HG02885 (cell line): ENCODE results near the gene SIL1.
"Not testable (repeated sequence)": the region's sequence is repeated elsewhere in the genome, so short reads cannot be mapped to it uniquely, and the experiment has no call there.

Experiments
- ATAC-seq: cut with Tn5 transposase; IDR thresholded peaks from one replicate; pipeline ENCODE4 v1.9.1; 2021; ENCODE audit warnings: mild to moderate bottlenecking; ENCODE audit not compliant: unreplicated experiment, poor library complexity

The SIL1 gene

DNA sequence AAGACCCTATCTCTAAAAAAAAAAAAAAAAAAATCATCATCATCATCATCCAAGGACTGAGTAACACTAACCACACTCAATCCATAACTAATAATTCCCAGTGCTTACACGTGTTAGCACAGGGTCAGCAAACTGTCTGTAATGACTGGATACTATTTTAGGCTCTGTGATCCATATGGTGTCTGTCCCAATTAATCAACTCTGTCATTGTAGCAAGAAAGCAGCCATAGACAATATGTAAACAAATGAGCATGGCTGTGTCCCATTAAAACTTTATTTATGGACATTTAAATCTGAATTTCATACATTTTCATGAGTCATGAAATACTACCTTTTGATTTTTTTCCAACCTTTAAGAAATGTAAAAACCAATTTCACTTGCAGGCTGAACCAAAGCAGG lies 148.4 kb downstream of the SIL1 start:
- no peak for ATAC-seq

- ATAC-seq = no peak
Measured at GRCh38 chr5:139046551-139046950, 151.6 kb downstream of the SIL1 start.

DNA sequence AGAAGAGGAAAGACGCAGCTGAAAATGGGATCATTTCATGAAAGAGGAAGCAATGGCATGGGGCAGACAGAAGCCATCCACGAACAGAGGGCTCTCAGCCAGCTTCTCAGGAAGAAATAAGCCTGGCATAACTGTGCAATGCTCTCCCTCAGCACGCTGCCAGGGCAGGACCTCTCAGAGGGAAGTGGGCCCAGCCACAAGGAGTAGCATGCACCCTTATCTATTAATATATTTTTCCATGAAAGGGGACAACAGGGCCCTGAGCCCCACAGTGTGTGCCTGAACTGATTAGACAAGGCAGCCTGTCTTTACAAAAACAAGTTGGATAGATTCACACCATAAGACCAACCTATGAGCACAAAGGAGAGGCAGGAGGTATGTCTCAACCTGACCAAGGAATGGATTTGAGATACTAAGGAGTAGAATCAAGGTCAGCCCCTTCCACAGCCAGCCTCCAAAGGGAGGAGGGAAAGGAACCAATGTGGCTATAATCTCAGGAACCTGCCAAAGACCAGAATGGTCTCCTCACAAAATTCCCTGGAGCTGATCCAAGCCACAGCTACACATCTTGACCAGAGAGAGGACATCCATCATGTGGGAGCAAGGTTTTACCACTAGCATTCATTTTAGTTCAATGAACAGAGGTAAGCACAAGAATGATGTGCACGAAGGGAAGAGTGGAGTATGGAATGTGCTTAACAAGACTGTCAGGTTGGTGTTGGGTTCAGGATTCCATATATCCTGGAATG lies 154.8 kb downstream of the SIL1 start:
- ATAC-seq = no peak

GRCh38 chr5:139040081-139040480 lies 158.1 kb downstream of the SIL1 start:
- ATAC-seq = no peak

DNA sequence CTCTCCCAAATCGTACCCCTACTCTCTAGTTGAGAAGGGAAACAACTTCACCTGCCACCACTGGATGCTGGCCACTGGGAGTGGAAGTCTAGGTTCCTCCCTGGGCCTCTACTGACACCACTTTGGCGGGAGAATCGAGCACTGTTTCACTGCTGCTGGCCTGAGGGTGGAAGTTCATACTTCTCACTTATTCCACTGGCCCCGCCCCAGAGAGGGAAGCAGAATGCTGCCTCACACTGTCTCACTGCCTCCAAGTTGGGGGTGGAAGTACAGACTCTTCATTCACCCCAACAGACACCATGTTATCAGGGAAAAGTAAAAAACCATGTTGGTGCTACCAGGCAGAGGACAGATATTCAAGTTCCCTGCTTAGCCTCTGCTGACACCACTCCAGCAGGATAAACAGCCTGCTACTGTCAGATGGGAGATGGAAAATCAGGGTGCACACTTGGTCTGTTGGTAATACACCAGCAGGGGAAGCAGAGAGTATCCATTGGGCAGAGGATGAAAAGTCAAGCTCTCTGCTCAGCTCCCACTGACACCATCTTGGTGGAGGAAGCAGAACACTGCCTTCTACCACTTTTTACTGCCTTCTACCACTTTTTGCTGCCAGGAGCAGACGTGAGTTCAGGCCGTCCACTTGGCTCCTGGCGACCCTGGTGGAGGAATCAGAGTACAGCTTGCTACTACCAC lies 159.4 kb downstream of the SIL1 start:
- ATAC-seq = no peak

DNA sequence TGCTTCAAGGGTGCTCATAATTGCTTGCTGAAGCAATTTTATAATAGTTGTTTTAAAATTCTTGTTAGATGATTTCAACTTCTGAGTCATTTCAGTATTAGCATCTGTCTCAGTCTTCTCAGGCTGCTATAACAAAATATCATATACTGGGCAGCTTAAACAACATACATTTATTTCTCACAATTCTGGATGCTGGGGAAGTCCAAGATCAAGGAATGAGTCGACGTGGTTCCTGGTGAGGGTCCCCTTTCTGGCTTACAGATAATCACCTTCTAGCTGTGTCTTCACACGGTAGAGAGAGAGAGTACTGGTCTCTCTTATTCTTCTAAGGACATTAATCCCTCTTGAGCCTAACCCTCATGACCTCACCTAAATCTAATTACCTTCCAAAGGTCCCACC lies 160.4 kb downstream of the SIL1 start:
- ATAC-seq = no peak

DNA sequence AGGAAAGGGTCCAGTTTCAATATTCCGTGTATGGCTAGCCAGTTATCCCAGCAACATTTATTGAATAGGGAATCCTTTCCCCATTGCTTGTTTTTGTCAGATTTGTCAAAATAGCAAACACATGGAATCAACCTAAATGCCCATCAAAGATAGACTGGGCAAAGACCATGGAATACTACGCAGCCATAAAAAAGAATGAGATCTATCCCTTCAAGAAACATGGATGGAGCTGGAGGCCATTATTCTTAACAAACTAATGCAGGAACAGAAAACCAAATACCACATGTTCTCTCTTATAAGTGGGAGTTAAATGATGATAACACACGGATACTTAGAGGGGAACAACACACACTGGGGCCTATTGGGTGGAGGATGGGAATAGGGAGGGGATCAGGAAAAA lies 161.8 kb downstream of the SIL1 start:
- not testable (repeated sequence) for ATAC-seq

DNA sequence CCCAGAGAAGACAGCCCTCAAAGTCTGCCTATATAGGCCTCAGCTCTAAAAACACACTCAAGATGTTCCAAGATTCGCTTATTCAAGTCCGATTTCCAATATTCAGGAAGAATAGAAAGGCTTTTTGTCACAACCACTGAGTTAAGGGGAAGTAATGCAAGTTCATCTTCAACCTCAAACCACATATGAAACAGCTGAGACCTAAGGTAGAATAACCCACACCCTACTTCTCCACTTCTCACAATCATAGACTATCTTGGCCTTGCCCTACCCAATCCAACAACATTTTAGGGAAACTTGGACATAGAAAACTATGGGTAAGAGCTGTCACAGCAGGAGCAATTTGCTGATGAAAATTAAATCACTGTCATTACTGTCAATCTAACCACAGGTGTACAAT lies 171.0 kb downstream of the SIL1 start:
- no peak for ATAC-seq

- no peak for ATAC-seq
Measured at GRCh38 chr5:139025651-139026050, 172.5 kb downstream of the SIL1 start.

GRCh38 chr5:139023286-139023685 lies 174.9 kb downstream of the SIL1 start:
- no peak for ATAC-seq

DNA sequence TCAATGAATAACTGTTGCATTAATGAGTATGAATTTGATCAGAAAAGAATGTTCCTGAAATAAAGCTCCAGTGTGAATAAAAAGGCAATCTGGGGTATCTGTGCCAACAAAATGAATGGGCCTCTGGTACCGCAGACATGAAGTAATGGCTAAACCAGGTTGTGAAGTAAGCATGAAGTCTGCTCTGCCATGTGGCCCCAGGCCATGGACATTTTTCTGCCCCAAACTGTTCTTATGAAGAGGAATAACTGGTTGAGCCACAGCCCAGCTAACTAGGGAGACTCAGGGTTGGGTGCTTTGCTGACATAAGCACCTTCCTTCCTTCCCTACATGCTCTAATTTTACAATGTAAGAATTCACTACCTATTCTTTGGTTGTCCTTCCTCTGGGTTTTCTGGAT lies 175.6 kb downstream of the SIL1 start:
- no peak for ATAC-seq

DNA sequence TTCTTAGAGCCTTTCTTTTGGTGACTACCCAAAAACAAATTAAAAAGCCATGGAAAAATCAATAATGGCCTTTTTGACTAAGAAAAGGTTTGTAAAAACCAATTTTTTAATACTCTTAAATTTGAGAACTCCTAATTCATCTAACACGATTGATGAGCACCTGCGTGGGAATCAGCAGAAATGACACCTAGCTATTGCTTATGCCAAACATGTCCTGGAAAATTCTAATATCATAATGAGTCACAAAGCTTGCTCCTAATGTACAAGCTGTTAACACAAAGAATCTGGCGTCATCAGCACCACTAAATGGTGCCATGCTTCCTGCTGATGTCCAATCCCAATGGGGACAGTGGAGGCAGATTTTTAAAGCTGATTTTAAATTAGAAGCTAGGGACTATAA lies 176.8 kb downstream of the SIL1 start:
- no peak for ATAC-seq

DNA sequence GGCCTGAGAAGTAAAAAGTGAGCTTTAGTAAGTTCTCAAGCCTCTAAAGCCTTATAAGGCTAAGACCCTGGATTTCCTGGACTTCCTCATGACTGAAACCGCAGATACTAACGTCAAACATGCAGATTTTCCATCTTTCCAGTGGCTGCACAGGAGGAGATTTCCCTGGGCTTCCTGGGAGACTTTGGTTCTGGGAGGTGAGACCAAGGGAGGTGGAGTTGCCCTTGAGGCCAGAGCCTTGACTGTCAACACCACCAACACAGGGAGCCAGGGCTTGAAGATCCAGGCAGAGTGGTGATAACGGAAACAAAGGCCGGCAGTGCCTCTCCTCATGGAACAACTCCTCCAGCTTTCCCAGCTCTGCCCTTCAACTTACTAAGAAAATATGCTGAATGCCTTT lies 178.3 kb downstream of the SIL1 start:
- ATAC-seq = no peak

GRCh38 chr5:139019211-139019610 lies 179.0 kb downstream of the SIL1 start:
- no peak for ATAC-seq

DNA sequence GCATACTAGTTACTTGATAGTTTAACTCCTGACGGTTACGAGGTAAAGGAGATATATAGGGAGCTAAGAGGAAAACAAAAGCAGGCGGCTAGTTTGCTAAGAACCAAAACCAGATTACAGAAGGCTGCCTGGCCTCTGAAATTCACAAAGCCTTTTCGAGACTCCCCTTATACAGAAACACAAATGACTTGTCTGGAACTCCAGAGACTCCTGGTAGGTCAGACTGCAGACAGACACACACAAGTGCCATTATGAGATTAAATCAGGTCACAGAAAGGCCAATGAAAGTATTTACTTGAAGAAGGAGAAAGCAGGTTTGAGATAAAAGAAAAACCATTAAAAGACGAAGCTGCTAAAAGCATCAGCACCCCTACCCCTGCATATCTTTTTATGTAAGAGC lies 180.5 kb downstream of the SIL1 start:
- no peak for ATAC-seq

DNA sequence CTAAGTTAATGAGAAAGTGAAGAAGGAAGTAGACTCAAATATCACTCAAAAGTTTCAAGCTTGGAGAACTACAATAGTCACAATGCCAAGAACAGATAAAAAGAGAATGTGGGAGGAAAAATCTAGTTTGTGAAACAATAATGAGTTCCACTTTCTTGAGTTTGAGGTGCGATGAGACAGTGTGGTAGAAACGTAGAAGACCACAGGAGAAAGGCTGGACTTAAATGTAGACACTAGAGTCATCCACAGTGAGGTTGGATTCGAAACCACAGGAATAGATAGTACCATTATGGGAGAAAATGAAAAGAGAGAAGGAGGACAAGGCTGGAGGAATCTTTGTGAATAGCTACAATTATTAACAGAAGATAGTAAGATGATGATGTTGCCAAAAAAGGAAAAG lies 182.0 kb downstream of the SIL1 start:
- ATAC-seq = no peak

GRCh38 chr5:139014726-139015125 lies 183.4 kb downstream of the SIL1 start:
- no peak for ATAC-seq

GRCh38 chr5:139012176-139012575 lies 186.0 kb downstream of the SIL1 start:
- ATAC-seq = no peak

- not testable (repeated sequence) for ATAC-seq
Measured at GRCh38 chr5:139011156-139011555, 187.0 kb downstream of the SIL1 start.

GRCh38 chr5:139004374-139005307 lies 193.5 kb downstream of the SIL1 start:
- no peak for ATAC-seq

DNA sequence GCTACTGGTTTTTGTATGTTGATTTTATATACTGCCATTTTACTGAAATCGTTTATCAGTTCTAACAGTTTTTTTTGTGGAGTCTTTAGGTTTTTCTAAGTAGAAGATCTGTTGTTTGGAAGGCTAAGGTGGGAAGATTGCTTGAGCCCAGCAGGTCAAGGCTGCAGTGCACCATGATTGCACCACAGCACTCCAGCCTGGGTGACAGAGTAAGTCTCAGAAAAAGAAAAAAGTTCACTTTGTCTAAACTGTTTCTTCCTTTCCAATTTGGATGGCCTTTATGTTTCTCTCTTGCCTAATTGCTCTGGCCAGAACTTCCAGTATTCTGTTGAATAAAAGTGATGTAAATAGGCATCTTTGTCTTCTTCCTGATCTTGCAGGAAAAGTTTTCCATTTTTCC lies 198.5 kb downstream of the SIL1 start:
- no peak for ATAC-seq
